ENCODE results near the gene GMDS. TPM values are rescaled to one million over a fixed set of nuclear protein-coding genes. Genes with fewer than 3 reads are reported as not detected.

GMDS gene
- total RNA-seq, 1 experiment from 2014 or later: 27.6 TPM

- H3K27me3 ChIP-seq (ENCODE audit: insufficient read depth, low read length): no peaks in the 10 kb centered on the region
- no peak for TF ChIP-seq CTCF (conservative IDR thresholded peaks at IDR 0.05)
- no peak overlapping the region for H4K91ac ChIP-seq (ENCODE audit: insufficient read length, low read depth, low read length)
- no peak overlapping the region for H4K5ac ChIP-seq (ENCODE audit: insufficient read length, low read depth, low read length)
- no peak overlapping the region for H3K27ac ChIP-seq (ENCODE audit: insufficient read length, low read depth, low read length)
- peaks cover 7 to 17% (median 12%) of the 10 kb centered on the region in 3 experiments for H3K36me3 Mint-ChIP-seq (ENCODE audit: insufficient read depth in 1 of 3, low read depth in 3 of 3)
- H4K8ac ChIP-seq (replicated peaks; ENCODE audit: insufficient read length, low read depth, low read length): no peak overlapping the region
- H3K4me2 ChIP-seq (ENCODE audit: insufficient read depth, insufficient read length, low read length): no peak overlapping the region
- no peaks in the 10 kb centered on the region for H3K4me1 Mint-ChIP-seq
- no peak overlapping the region for H2AK5ac ChIP-seq (ENCODE audit: insufficient read length, low read length)
- DNase-seq: no peak
- H4K20me1 ChIP-seq (ENCODE audit: control insufficient read depth, insufficient read depth, insufficient read length): no peaks in the 10 kb centered on the region
- no peak overlapping the region for H3K56ac ChIP-seq (ENCODE audit: insufficient read length, low read depth, low read length)
- no peak overlapping the region for H3K4me3 Mint-ChIP-seq
- peaks cover 17 to 22% of the 10 kb centered on the region in 2 experiments for H3K9me3 Mint-ChIP-seq
- no peak overlapping the region for H2BK120ac ChIP-seq (ENCODE audit: low read depth, low read length, poor library complexity, severe bottlenecking)
- no peak overlapping the region for H3K14ac ChIP-seq (ENCODE audit: insufficient read depth, low read length)
- no peak overlapping the region for H2AFZ ChIP-seq (ENCODE audit: low read length)
- H3K9ac ChIP-seq (ENCODE audit: extremely low read depth, insufficient read length, low read length): no peak overlapping the region
- WGBS (ENCODE audit: extremely low coverage, insufficient read length, low lambda C conversion rate): no CpG with 5 or more reads among the region's 1 CpG
- no peaks in the 10 kb centered on the region for H3K4me1 ChIP-seq (ENCODE audit: insufficient read depth, low read length)
- H3K23me2 ChIP-seq (ENCODE audit: insufficient read length, low read depth, low read length, poor library complexity, severe bottlenecking): no peaks in the 10 kb centered on the region
- H2BK5ac ChIP-seq (ENCODE audit: insufficient read length, low read length): no peak overlapping the region
- no peak overlapping the region for H2BK20ac ChIP-seq (ENCODE audit: low read depth, low read length, poor library complexity, severe bottlenecking)
- no peak overlapping the region for H3T11ph ChIP-seq (ENCODE audit: low read length)
- no peaks in the 10 kb centered on the region for H3K79me1 ChIP-seq (ENCODE audit: insufficient read depth, low read depth, low read length, poor library complexity, severe bottlenecking)
- peaks cover 5% of the 10 kb centered on the region for H3K9me3 ChIP-seq (ENCODE audit: control insufficient read depth, low read depth, low read length)
- no peaks in the 10 kb centered on the region for H3K27me3 Mint-ChIP-seq (ENCODE audit: low read depth)
- H2BK15ac ChIP-seq (ENCODE audit: low read depth, low read length): no peak overlapping the region
- no peak overlapping the region; a peak in 1 of 7 replicates for H3K27ac Mint-ChIP-seq
- no peak overlapping the region for H2BK12ac ChIP-seq (ENCODE audit: insufficient read length, low read depth, low read length)
- no peak overlapping the region for H3K23ac ChIP-seq (ENCODE audit: insufficient read length, low read depth, low read length)
- H3K18ac ChIP-seq (ENCODE audit: insufficient read length, low read depth, low read length): no peak overlapping the region
- H3K79me2 ChIP-seq (ENCODE audit: insufficient read depth, low read length): no peaks in the 10 kb centered on the region
- no peak overlapping the region for H3K4ac ChIP-seq (ENCODE audit: low read depth, low read length)
Observed at GRCh38 chr6:1848752-1849151, 396.7 kb downstream of the GMDS start.
